B cell (primary cell): ENCODE results near the gene EDC4. TPM values are rescaled to one million over a fixed set of nuclear protein-coding genes. Genes with fewer than 3 reads are reported as not detected.

Experiments used
- ATAC-seq: fragments of 200-7000 bp; cut with Tn5 transposase; one replicate; pipeline ENCODE4 v1.10.0; 2021; ENCODE audit warnings: low read depth, mild to moderate bottlenecking, moderate number of reproducible peaks, moderate library complexity
- CTCF ChIA-PET: fragments of 350-600 bp; sonication (Branson Sonifier 250); formaldehyde crosslinking; loops from one replicate; lab custom pipeline; 2021; ENCODE audit warnings: antibody characterized with exemption, inconsistent platforms; lab: Charles Lee
- POLR2A ChIA-PET: fragments of 350-600 bp; sonication (Branson Sonifier 250); formaldehyde crosslinking; loops from one replicate; lab custom pipeline; 2021; ENCODE audit warnings: antibody characterized with exemption; lab: Charles Lee
- DNase-seq: peaks from one replicate; pipeline ENCODE4 v3.0.0; 2013
- H2AFZ ChIP-seq: 2 replicates; pipeline ENCODE4 v1.6.1; 2012; ENCODE audit warnings: mild to moderate bottlenecking, low read depth, low read length; ENCODE audit not compliant: insufficient read depth, poor library complexity, severe bottlenecking
- H3K27ac ChIP-seq, 2 donors: 1 replicate in 1 of 2; 2 replicates in 1 of 2; pipeline ENCODE4 v1.5.1; 2012 to 2013; ENCODE audit warnings: low read length in 2 of 2, mild to moderate bottlenecking in 2 of 2, moderate library complexity in 1 of 2
- H3K27me3 ChIP-seq, 4 experiments: fragments of 200-600 bp in 1 of 4; sonication (generic) in 1 of 4; replicated peaks in 1 of 4; 1 replicate in 2 of 4; 2 replicates in 2 of 4; pipeline versions ENCODE4 v1.6.1 to v1.7.0; 2013 to 2016; ENCODE audit warnings: low read length in 3 of 4, mild to moderate bottlenecking in 2 of 4, mixed read lengths in 1 of 4, moderate library complexity in 1 of 4; ENCODE audit not compliant: insufficient read depth in 4 of 4, control insufficient read depth in 3 of 4; ENCODE audit errors: control extremely low read depth in 1 of 4
- H3K36me3 ChIP-seq, 2 experiments: replicated peaks in 1 of 2; 1 replicate in 1 of 2; 2 replicates in 1 of 2; pipeline versions ENCODE4 v1.6.1 to v1.7.1; 2013; ENCODE audit warnings: low read length in 1 of 2; ENCODE audit not compliant: insufficient read depth in 2 of 2, control insufficient read depth in 1 of 2; ENCODE audit errors: control extremely low read depth in 1 of 2, extremely low read depth in 1 of 2
- H3K4me1 ChIP-seq, 2 donors: fragments of 200-600 bp in 1 of 2; sonication (generic) in 1 of 2; 1 replicate in 1 of 2; 2 replicates in 1 of 2; pipeline versions ENCODE4 v1.5.1 to v1.6.1; 2013 to 2017; ENCODE audit warnings: low read length in 2 of 2; ENCODE audit not compliant: control insufficient read depth in 2 of 2, insufficient read depth in 2 of 2
- H3K4me2 ChIP-seq: replicated peaks from 2 replicates; pipeline ENCODE3; 2012; ENCODE audit warnings: mild to moderate bottlenecking, low read depth, low read length; ENCODE audit not compliant: poor library complexity, severe bottlenecking
- H3K4me3 ChIP-seq, 5 experiments: fragments of 200-600 bp in 1 of 5; sonication (generic) in 1 of 5; 1 replicate in 3 of 5; 2 replicates in 2 of 5; pipeline versions ENCODE4 v1.5.1 to v1.7.0; 2011 to 2016; ENCODE audit warnings: low read length in 4 of 5, mild to moderate bottlenecking in 4 of 5, low read depth in 2 of 5, control low read depth in 1 of 5, moderate library complexity in 1 of 5; ENCODE audit not compliant: insufficient read depth in 1 of 5; ENCODE audit errors: control extremely low read depth in 1 of 5, extremely low read depth in 1 of 5
- H3K79me2 ChIP-seq: fragments of 200-600 bp; sonication (generic); one replicate; pipeline ENCODE4 v1.6.0; 2016; ENCODE audit warnings: low read length; ENCODE audit not compliant: control insufficient read depth, insufficient read depth
- H3K9ac ChIP-seq: fragments of 200-600 bp; sonication (generic); 2 replicates; pipeline ENCODE4 v1.6.1; 2017; ENCODE audit warnings: mild to moderate bottlenecking, low read length, moderate library complexity
- H3K9me3 ChIP-seq, 3 donors: one replicate each; pipeline versions ENCODE4 v1.6.1 to v1.7.1; 2013; ENCODE audit warnings: low read length in 2 of 3; ENCODE audit not compliant: control insufficient read depth in 2 of 3, insufficient read depth in 1 of 3; ENCODE audit errors: control extremely low read depth in 1 of 3
- H4K20me1 ChIP-seq: 2 replicates; pipeline ENCODE4 v1.6.0; 2012; ENCODE audit warnings: mild to moderate bottlenecking, low read length; ENCODE audit not compliant: insufficient read depth, control insufficient read depth, poor library complexity, severe bottlenecking
- H3K27ac Mint-ChIP-seq: one replicate; pipeline ENCODE4 v1.8.0; 2021; ENCODE audit warnings: mixed read lengths
- H3K27me3 Mint-ChIP-seq: one replicate; pipeline ENCODE4 v1.8.0; 2021; ENCODE audit warnings: mixed read lengths
- H3K4me1 Mint-ChIP-seq: one replicate; pipeline ENCODE4 v1.8.0; 2021; ENCODE audit warnings: mixed read lengths
- H3K4me3 Mint-ChIP-seq: one replicate; pipeline ENCODE4 v1.8.0; 2021; ENCODE audit warnings: mixed read lengths
- H3K9me3 Mint-ChIP-seq: one replicate; pipeline ENCODE4 v1.8.0; 2022; ENCODE audit warnings: mixed read lengths; ENCODE audit not compliant: insufficient read depth
- CTCF ChIP-seq: fragments of 200-600 bp; IDR thresholded peaks from one replicate; pipeline ENCODE4 v1.8.0; 2022; ENCODE audit warnings: antibody characterized with exemption, mild to moderate bottlenecking
- EZH2 ChIP-seq: IDR thresholded peaks from 2 replicates; pipeline ENCODE4 v1.6.1; 2012; ENCODE audit warnings: borderline replicate concordance, low read depth, mild to moderate bottlenecking, moderate library complexity, low read length; ENCODE audit not compliant: insufficient read depth, poor library complexity, severe bottlenecking
- WGBS: methylation state at CpG from one replicate; pipeline ENCODE4 v1.1.5; 2013; ENCODE audit warnings: missing lambda C conversion rate; ENCODE audit not compliant: insufficient coverage; 5-methylcytosine and 5-hydroxymethylcytosine counted together
- intact Hi-C: fragments of 100-400 bp; cut with micrococcal nuclease; formaldehyde crosslinking; loops from one replicate; pipeline ENCODE4 v1.10.0; 2022
- polyA plus RNA-seq: library from polyadenylated mRNA; depleted of rRNA; stranded (reverse); fragments of >200 nt; gene quantifications from 2 replicates; pipeline ENCODE4 v1.2.3, GENCODE V29; 2012
- total RNA-seq, 2 donors: library from RNA; stranded (reverse); fragments of 120-200 nt in 1 of 2; gene quantifications; 1 replicate in 1 of 2; 2 replicates in 1 of 2; pipeline versions ENCODE4 v1.2.3 to v1.2.4, GENCODE V29; 2013 to 2022

EDC4 gene
- total and polyA plus RNA-seq, 2 donors (not counting 1 experiment from before 2014, with no cell fraction given): 84.5 to 95.1 TPM

GRCh38 chr16:67825906-67826305 lies 46.9 kb upstream of the EDC4 start:
- no peak overlapping the region for H3K27ac ChIP-seq
- no peaks in the 10 kb centered on the region for H3K79me2 ChIP-seq
- Mint-ChIP-seq H3K27ac (no peak overlapping the region), H3K4me1 (no peaks in the 10 kb centered on the region), H3K27me3 (no peaks in the 10 kb centered on the region), H3K4me3 (no peak overlapping the region), H3K9me3 (no peaks in the 10 kb centered on the region)
- no peak overlapping the region for H3K4me2 ChIP-seq
- H3K9ac ChIP-seq: no peak overlapping the region
- WGBS: 97% methylated on average over 14 of the region's 14 CpGs
- intact Hi-C loops: no loop called here
- H4K20me1 ChIP-seq: no peaks in the 10 kb centered on the region
- no peaks in the 10 kb centered on the region for H3K9me3 ChIP-seq
- peaks cover 0 to 23% of the 10 kb centered on the region in 2 experiments for H3K36me3 ChIP-seq
- H3K27me3 ChIP-seq: no peaks in the 10 kb centered on the region
- DNase-seq: no peak
- no peaks in the 10 kb centered on the region for H3K4me1 ChIP-seq
- CTCF ChIA-PET: interaction anchor here (4.6 kb wide), 1 partner anchor 10 kb away, joined by 23 read pairs; no protein-coding TSS in a partner anchor
- TF ChIP-seq CTCF: no peak
- no peak for TF ChIP-seq EZH2
- no peak overlapping the region for H2AFZ ChIP-seq
- no peak overlapping the region for H3K4me3 ChIP-seq
- no peak for ATAC-seq
- POLR2A ChIA-PET: interaction anchor here (0.6 kb wide), 1 partner anchor 14 kb away, joined by 5 read pairs; no protein-coding TSS in a partner anchor

GRCh38 chr16:67828651-67829050 lies 44.2 kb upstream of the EDC4 start:
- H3K27me3 Mint-ChIP-seq: no peaks in the 10 kb centered on the region
- 97% methylated on average over 4 of the region's 4 CpGs for whole genome bisulfite sequencing
- ATAC-seq: no peak

More at GRCh38 chr16:67828651-67829050, 44.2 kb upstream of the EDC4 start:
- Histone ChIP-seq H2AFZ (no peak overlapping the region), H3K4me1 (peaks cover 6 to 9% of the 10 kb centered on the region in 2 donors), H3K79me2 (peaks cover 10% of the 10 kb centered on the region), H3K36me3 (peaks cover 0 to 31% of the 10 kb centered on the region in 2 experiments), H3K9me3 (no peaks in the 10 kb centered on the region), H3K4me3 (no peak overlapping the region), H3K9ac (no peak overlapping the region), H3K4me2 (no peak overlapping the region), H3K27me3 (no peaks in the 10 kb centered on the region), H3K27ac (no peak overlapping the region), H4K20me1 (no peaks in the 10 kb centered on the region)
- TF ChIP-seq CTCF (no peak), EZH2 (no peak)
- no peak for DNase-seq
- no peak overlapping the region for H3K4me3 Mint-ChIP-seq
- ChIA-PET POLR2A (no interaction called here), CTCF (interaction anchor here (0.6 to 4.6 kb wide), 2 partner anchors 9 to 12 kb away, joined by 3 to 23 read pairs; no protein-coding TSS in a partner anchor)
- H3K4me1 Mint-ChIP-seq: peaks cover 11% of the 10 kb centered on the region
- intact Hi-C loops: no loop called here
- H3K9me3 Mint-ChIP-seq: no peaks in the 10 kb centered on the region
- H3K27ac Mint-ChIP-seq: no peak overlapping the region
